Smooth muscle cell of the pulmonary artery (primary cell): ENCODE results near the gene PPIE. TPM values are rescaled to one million over a fixed set of nuclear protein-coding genes. Genes with fewer than 3 reads are reported as not detected.

Experiments
- total RNA-seq: library from RNA; depleted of rRNA; stranded (reverse); fragments of >200 nt; gene quantifications from 2 replicates; pipeline ENCODE4 v1.2.3, GENCODE V29; 2014

PPIE gene
- 26.9 and 28.2 TPM in 2 replicates for total RNA-seq

GRCh38 chr1:39738622-39739366, at the start of gene PPIE:
Gene PPIE, plus strand, starts transcription at chr1:39738882. Its CDS starts 19 bp downstream, at chr1:39738901.

GRCh38 chr1:39691383-39692151, 47.1 kb upstream of the PPIE start, which contains the start of gene HPCAL4:
Gene HPCAL4, minus strand, starts transcription at chr1:39691433. Its CDS starts 6,830 bp downstream, at chr1:39684603.

GRCh38 chr1:39771022-39771532, 32.4 kb downstream of the PPIE start, which contains the start of gene OXCT2:
Gene OXCT2, minus strand, starts transcription at chr1:39771348. Its CDS starts 93 bp downstream, at chr1:39771255.

GRCh38 chr1:39788758-39789570, 50.3 kb downstream of the PPIE start, which contains the start of gene BMP8B:
Gene BMP8B, minus strand, starts transcription at chr1:39788865. Its CDS starts 380 bp downstream, at chr1:39788485.

Other genes with a start within 250 kb of the PPIE start
- 0.13 and 0.33 TPM in 2 replicates for gene BMP8A, start 247.2 kb upstream of the PPIE start, total RNA-seq
- 363 and 444 TPM in 2 replicates for gene PABPC4, start 162.1 kb upstream of the PPIE start, total RNA-seq
- 0.30 and 3.1 TPM in 2 replicates for gene HEYL, start 99.2 kb upstream of the PPIE start, total RNA-seq
- not detected in 2 replicates for gene NT5C1A, start 66.8 kb upstream of the PPIE start, total RNA-seq
- not detected in 2 replicates for gene HPCAL4, start 47.4 kb upstream of the PPIE start, total RNA-seq
- gene OXCT2, start 32.5 kb downstream of the PPIE start, total RNA-seq: 1.3 and 1.8 TPM in 2 replicates
- gene BMP8B, start 50.0 kb downstream of the PPIE start, total RNA-seq: under 0.01 TPM in 1 of 2 replicates, not detected in the other
- 29.7 and 41.9 TPM in 2 replicates for gene TRIT1, start 144.6 kb downstream of the PPIE start, total RNA-seq
- gene MYCL, start 163.0 kb downstream of the PPIE start, total RNA-seq: 0.33 and 1.4 TPM in 2 replicates
- 1.4 and 5.2 TPM in 2 replicates for gene MFSD2A, start 216.3 kb downstream of the PPIE start, total RNA-seq